HG03039 (cell line): Measurements from ENCODE around the gene SLC35B2.
A peak's percentile ranks its signal among the peaks of the same experiment; 100 is the strongest.

ENCODE experiments used
- ATAC-seq: cut with Tn5 transposase; IDR thresholded peaks from one replicate; pipeline ENCODE4 v1.9.1; 2021; ENCODE audit warnings: mild to moderate bottlenecking, moderate library complexity; ENCODE audit not compliant: unreplicated experiment

SLC35B2 gene

DNA sequence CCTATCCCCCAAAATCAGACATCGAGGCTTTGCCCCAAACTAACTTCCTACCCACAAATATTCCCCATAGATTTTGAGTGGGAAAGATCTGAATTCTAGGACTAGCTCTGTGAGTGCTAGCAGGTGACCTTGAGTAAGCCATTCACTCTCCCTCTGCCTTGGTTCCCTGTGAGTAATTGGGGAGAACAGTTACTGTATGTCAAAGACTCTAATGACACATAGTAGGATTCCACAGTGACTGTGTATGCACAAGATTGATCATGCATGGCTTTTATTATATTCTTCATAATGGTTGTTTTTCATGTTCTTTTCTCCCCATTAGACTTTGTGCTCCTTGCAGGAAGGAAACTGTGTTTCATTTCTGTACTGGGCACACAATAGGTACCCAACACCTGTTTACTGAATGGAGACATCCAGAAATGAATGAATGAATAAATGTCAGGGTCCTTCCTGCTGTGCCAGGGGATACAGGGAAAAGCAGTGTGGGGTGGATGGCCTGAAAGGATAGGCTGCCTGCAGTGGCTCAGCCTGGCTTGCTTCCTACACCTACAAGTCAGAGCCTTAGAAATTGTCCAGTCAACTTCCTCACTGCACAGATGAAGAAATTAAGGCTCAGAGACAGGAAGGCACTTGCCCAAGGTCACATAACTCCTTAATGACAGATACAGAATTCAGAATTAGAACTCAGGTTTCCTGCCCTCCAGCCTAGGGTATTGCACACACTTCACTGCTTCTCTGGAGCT lies 12.0 kb upstream of the SLC35B2 start:
- ATAC-seq = no peak

- no peak for ATAC-seq
Observed at GRCh38 chr6:44268095-44268628, 10.8 kb upstream of the SLC35B2 start.

GRCh38 chr6:44267252-44267651 lies 9.9 kb upstream of the SLC35B2 start:
- ATAC-seq = no peak

GRCh38 chr6:44266347-44266746 lies 9.0 kb upstream of the SLC35B2 start:
- ATAC-seq = no peak

GRCh38 chr6:44265722-44266233 lies 8.4 kb upstream of the SLC35B2 start:
- ATAC-seq = no peak

DNA sequence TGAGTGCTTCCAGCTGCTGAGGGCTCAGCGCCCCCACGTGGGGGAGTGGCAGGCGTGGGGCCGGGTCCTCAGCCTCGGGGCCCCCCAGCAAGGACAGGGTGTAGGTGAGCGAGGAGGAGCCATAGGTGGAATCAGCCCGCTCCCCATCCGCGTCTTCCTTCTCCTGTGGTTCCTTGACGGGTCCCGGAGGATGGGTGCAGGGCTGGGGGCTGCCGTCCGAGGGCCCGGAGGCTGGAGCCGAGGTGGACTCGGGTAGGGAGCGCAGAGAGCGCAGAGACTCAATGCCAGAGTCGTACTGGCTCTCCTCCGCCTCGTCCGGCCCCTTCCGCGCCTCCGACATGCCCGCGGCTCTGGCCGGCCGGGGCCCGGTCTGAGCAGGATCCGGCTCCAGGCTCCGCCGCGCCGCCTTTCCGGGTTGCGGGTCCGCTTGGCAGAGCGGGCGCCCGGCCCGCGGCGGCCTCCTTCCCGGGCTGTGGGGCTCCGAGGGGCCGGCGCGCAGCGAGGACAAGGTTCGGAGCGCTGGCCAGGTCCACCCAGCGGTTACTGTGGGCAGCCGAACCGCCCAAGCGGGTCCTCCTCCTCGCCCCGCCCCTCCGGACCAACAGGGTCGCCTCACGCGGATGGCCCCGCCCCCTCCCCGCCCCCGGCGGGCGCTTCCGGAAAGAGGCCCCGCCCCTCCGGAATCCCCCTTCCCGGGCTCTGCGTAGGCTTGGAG lies 7.8 kb upstream of the SLC35B2 start, which contains the start of gene NFKBIE:
TSS of gene NFKBIE (minus strand) at position 545 of the 715 bp plus-strand sequence. CDS start at position 340, 205 bp downstream.
- peak; percentile 39 for ATAC-seq

GRCh38 chr6:44264154-44265006 lies 7.1 kb upstream of the SLC35B2 start:
- ATAC-seq = no peak

GRCh38 chr6:44263354-44264100 lies 6.2 kb upstream of the SLC35B2 start:
- no peak for ATAC-seq

GRCh38 chr6:44262467-44263353 lies 5.4 kb upstream of the SLC35B2 start:
- ATAC-seq = no peak

- ATAC-seq = no peak
Observed at GRCh38 chr6:44261581-44261980, 4.3 kb upstream of the SLC35B2 start.

DNA sequence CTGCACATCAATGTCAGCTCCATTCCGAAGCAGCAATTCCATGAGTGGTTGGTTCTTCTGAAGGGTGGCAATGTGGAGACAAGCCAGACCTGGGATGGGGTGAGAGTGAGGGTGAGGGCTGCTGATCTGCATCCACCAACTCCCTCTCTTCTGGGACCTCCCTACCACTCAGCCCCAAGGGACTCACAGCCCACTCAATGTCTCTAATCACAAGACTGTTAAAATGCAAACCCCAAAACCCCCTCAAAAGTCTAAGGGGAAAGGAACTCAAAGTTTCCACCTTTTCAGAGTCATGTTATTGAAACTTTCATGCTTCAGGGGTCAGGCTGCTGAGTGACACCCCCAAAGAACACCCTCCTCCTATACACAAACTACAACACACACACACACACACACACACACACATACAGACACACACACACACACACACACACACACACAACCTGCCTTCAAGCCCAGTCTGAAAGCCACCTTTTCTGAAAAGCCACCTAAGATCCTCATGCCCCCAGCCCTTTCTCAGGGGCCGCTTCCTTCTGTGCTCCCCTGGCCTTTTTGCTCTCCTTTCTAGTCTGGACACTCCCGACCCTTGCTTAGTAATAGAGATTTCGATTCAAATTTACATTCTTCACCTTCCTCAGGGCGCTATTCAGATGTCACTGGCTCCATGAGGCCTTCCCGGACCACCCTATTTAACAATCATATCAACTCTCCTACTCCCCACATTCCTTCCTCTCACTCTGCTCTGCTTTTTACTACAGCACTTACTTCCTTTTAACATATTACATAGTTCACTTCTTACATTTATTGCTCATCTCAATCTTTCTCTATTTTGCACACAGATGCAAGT lies 3.3 kb upstream of the SLC35B2 start:
- ATAC-seq = no peak

DNA sequence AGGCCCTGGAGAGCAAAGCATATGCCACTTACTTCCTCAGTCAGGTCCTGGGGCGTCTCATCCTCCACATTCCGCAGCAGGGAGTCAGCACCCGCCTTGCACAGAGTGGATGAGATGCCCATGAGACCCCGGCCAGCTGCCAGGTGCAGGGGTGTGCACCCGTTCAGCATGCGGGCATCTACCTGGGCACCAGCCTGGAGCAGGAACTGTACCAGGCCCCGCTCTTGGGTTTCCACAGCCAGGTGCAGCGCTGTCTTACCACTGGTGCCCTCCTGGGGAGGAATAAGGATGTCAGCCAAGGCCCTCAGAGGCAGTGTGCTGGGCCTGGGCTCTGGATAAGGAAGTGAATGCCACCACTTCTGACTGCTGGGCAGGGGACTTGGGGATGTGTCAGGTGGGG lies 2.7 kb upstream of the SLC35B2 start:
- no peak for ATAC-seq

GRCh38 chr6:44258921-44259320 lies 1.6 kb upstream of the SLC35B2 start:
- no peak for ATAC-seq

GRCh38 chr6:44258325-44258863 lies 1.1 kb upstream of the SLC35B2 start:
- ATAC-seq = no peak

- peak; percentile 7 for ATAC-seq
Observed at GRCh38 chr6:44257753-44258324, 511 bp upstream of the SLC35B2 start.

GRCh38 chr6:44256775-44257024 lies 628 bp downstream of the SLC35B2 start:
- no peak for ATAC-seq

DNA sequence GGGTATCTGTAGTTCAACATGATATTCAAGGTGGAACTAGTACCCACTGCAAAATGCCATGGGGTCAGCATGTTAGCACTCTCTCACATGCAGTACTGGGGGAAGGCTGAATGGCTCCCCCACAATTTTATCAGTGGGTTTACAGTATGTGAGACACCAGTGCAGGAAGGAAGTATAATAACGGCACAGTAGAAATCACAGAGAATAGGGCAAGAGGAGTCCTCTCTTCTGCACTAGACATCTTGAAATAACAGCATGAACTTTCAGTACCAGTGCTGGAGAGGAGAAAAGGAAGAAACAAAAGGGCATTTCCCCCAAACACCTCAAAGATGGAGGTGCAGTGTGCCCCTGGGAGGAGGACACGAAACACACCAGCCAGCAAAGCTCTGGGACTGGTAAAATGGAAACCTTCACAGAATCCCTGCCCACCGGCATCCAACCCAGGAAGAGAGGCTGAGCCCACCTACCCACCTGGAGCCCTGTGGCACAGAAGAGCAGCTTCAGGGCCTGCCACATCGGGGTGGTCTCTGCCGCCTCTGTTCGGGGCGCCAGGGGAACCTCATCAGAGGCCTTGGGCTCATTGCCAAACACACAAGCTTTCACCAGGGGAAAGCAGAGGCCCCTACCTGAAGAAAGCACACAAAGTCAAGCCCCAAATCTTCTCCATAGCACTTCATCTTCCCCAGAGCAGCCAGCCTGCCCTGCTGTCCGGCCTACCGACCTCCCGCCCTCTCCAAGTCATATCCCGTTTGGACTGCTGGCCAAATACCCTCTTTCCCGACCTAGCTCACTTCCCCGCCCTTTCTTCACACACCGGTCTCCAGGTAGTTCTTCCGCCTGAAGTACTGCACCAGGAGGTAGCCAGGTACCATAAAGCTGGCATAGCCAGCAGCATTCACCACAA lies 1.2 kb downstream of the SLC35B2 start:
- no peak for ATAC-seq
